ENCODE results near the gene PTPRK. TPM values are rescaled to one million over a fixed set of nuclear protein-coding genes. Genes with fewer than 3 reads are reported as not detected.

PTPRK gene
- polyA plus RNA-seq, 3 donors: 0.01 TPM; not detected in 2

DNA sequence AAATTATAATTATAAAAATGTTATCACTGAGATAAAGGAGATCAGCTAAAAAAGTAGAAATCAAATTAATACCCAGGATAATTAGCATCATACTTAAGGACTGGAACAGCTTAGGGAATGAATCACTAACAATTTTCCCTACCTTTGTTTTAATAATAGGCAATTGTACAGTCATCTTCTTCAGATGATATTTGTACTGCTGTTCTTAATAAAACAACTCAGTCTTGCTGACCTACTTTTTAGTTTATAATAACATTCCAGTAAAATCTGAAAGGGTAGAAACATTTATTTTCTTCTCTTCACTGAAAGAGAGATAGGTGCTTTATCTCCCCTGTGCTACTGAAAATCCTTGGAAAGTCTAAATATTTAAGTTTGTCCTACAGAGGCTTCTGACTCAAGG is 348.3 kb downstream of the PTPRK start:
- Mint-ChIP-seq H3K9me3 (peaks cover 0 to 2% (median 0%) of the 10 kb centered on the region in 7 donors), H3K4me3 (no peak overlapping the region), H3K27me3 (ENCODE audit: low read depth in 3 of 3) (peaks cover 0 to 2% (median 0%) of the 10 kb centered on the region in 3 donors), H3K27ac (no peak overlapping the region), H3K4me1 (no peaks in the 10 kb centered on the region), H3K36me3 (no peaks in the 10 kb centered on the region)
- no peak overlapping the region for H2AFZ ChIP-seq (ENCODE audit: insufficient read depth, low read depth, low read length, poor library complexity, severe bottlenecking)
- intact Hi-C loops (cut with micrococcal nuclease): no loop called here
- H3K9ac ChIP-seq (ENCODE audit: insufficient read depth, low read length, poor library complexity, severe bottlenecking): no peak overlapping the region
- H3K27ac ChIP-seq (ENCODE audit: low read depth in 1 of 2, low read length in 2 of 2): no peak overlapping the region
- H3K4me2 ChIP-seq (replicated peaks; ENCODE audit: extremely low read depth, low read length, poor library complexity, severe bottlenecking): no peak overlapping the region
- H4K20me1 ChIP-seq (ENCODE audit: insufficient read depth, low read length): no peaks in the 10 kb centered on the region
- H3K79me2 ChIP-seq (ENCODE audit: insufficient read depth, low read length): no peaks in the 10 kb centered on the region
- no peak overlapping the region for H3K4me3 ChIP-seq (replicated peaks in 1 of 3; ENCODE audit: low read depth in 2 of 3, low read length in 3 of 3)
- no peaks in the 10 kb centered on the region for H3K4me1 ChIP-seq (ENCODE audit: control insufficient read depth in 1 of 2, insufficient read depth in 2 of 2, low read length in 2 of 2)
- H3K36me3 ChIP-seq (replicated peaks in 1 of 2; ENCODE audit: control insufficient read depth in 1 of 2, insufficient read depth in 2 of 2, low read length in 2 of 2): no peaks in the 10 kb centered on the region
- H3K27me3 ChIP-seq (ENCODE audit: control insufficient read depth in 2 of 2, insufficient read depth in 2 of 2, low read length in 2 of 2): no peaks in the 10 kb centered on the region
- TF ChIP-seq CTCF (IDR thresholded peaks at IDR 0.05): no peak
- no peak for DNase-seq
- H3K9me3 ChIP-seq (replicated peaks in 1 of 2; ENCODE audit: control insufficient read depth in 1 of 2, insufficient read depth in 1 of 2, low read length in 2 of 2): no peaks in the 10 kb centered on the region

GRCh38 chr6:128171182-128171581 is 349.2 kb downstream of the PTPRK start:
- no peaks in the 10 kb centered on the region for H3K36me3 ChIP-seq (replicated peaks in 1 of 2; ENCODE audit: control insufficient read depth in 1 of 2, insufficient read depth in 2 of 2, low read length in 2 of 2)
- no CpG with 5 or more reads among the region's 4 CpGs for WGBS (ENCODE audit: insufficient coverage)
- DNase-seq: no peak
- no peak overlapping the region for H3K4me3 ChIP-seq (replicated peaks in 1 of 3; ENCODE audit: low read depth in 2 of 3, low read length in 3 of 3)
- Mint-ChIP-seq H3K9me3 (peaks cover 0 to 2% (median 0%) of the 10 kb centered on the region in 7 donors), H3K27me3 (ENCODE audit: low read depth in 3 of 3) (no peaks in the 10 kb centered on the region), H3K4me1 (no peaks in the 10 kb centered on the region), H3K4me3 (no peak overlapping the region), H3K27ac (no peak overlapping the region), H3K36me3 (no peaks in the 10 kb centered on the region)
- no peak overlapping the region for H3K9ac ChIP-seq (ENCODE audit: insufficient read depth, low read length, poor library complexity, severe bottlenecking)
- no peaks in the 10 kb centered on the region for H3K79me2 ChIP-seq (ENCODE audit: insufficient read depth, low read length)
- no peaks in the 10 kb centered on the region for H3K9me3 ChIP-seq (replicated peaks in 1 of 2; ENCODE audit: control insufficient read depth in 1 of 2, insufficient read depth in 1 of 2, low read length in 2 of 2)
- H4K20me1 ChIP-seq (ENCODE audit: insufficient read depth, low read length): no peaks in the 10 kb centered on the region
- intact Hi-C loops (cut with micrococcal nuclease): no loop called here
- no peak overlapping the region for H3K4me2 ChIP-seq (replicated peaks; ENCODE audit: extremely low read depth, low read length, poor library complexity, severe bottlenecking)
- H2AFZ ChIP-seq (ENCODE audit: insufficient read depth, low read depth, low read length, poor library complexity, severe bottlenecking): no peak overlapping the region
- no peak overlapping the region for H3K27ac ChIP-seq (ENCODE audit: low read depth in 1 of 2, low read length in 2 of 2)
- no peak for TF ChIP-seq CTCF (IDR thresholded peaks at IDR 0.05)
- no peaks in the 10 kb centered on the region for H3K4me1 ChIP-seq (ENCODE audit: control insufficient read depth in 1 of 2, insufficient read depth in 2 of 2, low read length in 2 of 2)
- no peaks in the 10 kb centered on the region for H3K27me3 ChIP-seq (ENCODE audit: control insufficient read depth in 2 of 2, insufficient read depth in 2 of 2, low read length in 2 of 2)

All from CD14-positive monocyte (primary cell).